ENCODE data around the gene TMC1. TPM values are rescaled to one million over a fixed set of nuclear protein-coding genes. Genes with fewer than 3 reads are reported as not detected.
"Not testable (repeated sequence)": the region's sequence is repeated elsewhere in the genome, so short reads cannot be mapped to it uniquely, and the experiment has no call there.

The TMC1 gene
- total and polyA plus RNA-seq, 11 donors, result 0.07 to 0.75 (median 0.33) TPM; not detected in 5

DNA sequence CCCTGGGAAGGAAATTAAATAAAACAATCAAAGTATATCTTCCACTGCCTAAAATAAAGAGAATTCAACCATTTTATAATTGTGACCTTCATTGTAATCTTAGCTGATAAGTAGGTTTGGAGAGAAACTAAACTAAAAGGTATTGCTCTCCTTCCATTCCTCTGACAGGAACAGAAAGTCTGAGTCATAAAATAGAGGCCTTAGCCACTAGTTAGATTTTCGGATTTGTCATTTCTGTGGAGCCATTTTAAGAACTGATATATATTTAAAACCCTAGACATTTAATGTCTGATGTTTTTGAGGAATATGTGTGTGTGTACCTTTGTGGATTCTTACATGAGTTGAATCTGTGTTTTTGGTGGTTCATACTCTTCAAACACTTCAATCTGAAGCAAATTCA is 11.8 kb upstream of the TMC1 start:
- intact Hi-C loops (cut with DNase I), result loop anchor here in 1 of 10 donors (10.0 kb wide), 1 partner anchor 85 kb away; no protein-coding TSS in a partner anchor
- no peak for ATAC-seq
- H3K4me1 ChIP-seq, result peaks cover 0 to 8% (median 0%) of the 10 kb centered on the region in 12 donors
- no peaks in the 10 kb centered on the region for H3K27me3 ChIP-seq
- no peaks in the 10 kb centered on the region for H3K36me3 ChIP-seq
- whole genome bisulfite sequencing, 4 donors, result 61 to 76% (median 69%) methylated on average over 1 of the region's 1 CpG
- H3K27ac ChIP-seq, result no peak overlapping the region
- H3K9me3 ChIP-seq, result no peaks in the 10 kb centered on the region
- TF ChIP-seq, protein P1, sequence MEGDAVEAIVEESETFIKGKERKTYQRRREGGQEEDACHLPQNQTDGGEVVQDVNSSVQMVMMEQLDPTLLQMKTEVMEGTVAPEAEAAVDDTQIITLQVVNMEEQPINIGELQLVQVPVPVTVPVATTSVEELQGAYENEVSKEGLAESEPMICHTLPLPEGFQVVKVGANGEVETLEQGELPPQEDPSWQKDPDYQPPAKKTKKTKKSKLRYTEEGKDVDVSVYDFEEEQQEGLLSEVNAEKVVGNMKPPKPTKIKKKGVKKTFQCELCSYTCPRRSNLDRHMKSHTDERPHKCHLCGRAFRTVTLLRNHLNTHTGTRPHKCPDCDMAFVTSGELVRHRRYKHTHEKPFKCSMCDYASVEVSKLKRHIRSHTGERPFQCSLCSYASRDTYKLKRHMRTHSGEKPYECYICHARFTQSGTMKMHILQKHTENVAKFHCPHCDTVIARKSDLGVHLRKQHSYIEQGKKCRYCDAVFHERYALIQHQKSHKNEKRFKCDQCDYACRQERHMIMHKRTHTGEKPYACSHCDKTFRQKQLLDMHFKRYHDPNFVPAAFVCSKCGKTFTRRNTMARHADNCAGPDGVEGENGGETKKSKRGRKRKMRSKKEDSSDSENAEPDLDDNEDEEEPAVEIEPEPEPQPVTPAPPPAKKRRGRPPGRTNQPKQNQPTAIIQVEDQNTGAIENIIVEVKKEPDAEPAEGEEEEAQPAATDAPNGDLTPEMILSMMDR (IDR thresholded peaks at IDR 0.05), result no peak
- TF ChIP-seq POLR2A (IDR thresholded peaks at IDR 0.05), result no peak
- no peak for DNase-seq
- no peak overlapping the region for H3K4me3 ChIP-seq

DNA sequence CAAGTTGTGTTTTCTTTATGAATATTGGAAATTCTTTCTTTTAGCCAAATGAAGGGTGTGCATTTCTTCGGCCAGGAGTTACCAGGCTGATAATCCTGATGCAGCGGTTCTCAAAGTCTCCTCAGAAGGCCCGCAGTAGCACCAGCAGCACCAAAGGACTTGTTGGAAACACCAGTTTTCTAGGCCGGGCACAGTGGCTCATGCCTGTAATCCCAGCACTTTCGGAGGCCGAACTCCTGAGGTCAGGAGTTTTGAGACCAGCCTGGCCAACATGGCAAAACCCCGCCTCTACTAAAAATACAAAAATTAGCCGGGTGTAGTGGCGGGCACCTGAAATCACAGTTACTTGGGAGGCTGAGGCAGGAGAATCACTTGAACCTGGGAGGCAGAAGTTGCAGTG is 397 bp upstream of the TMC1 start:
- H3K4me3 ChIP-seq, H3K27ac ChIP-seq, H3K27me3 ChIP-seq, H3K36me3 ChIP-seq, ATAC-seq, H3K9me3 ChIP-seq, H3K4me1 ChIP-seq, DNase-seq: not testable (repeated sequence)
- intact Hi-C loops (cut with DNase I), result loop anchor here in 1 of 10 donors (10.0 kb wide), 1 partner anchor 64 kb away; no protein-coding TSS in a partner anchor
- 96 to 98% (median 97%) methylated on average over 9 of the region's 9 CpGs for WGBS, 4 donors

DNA sequence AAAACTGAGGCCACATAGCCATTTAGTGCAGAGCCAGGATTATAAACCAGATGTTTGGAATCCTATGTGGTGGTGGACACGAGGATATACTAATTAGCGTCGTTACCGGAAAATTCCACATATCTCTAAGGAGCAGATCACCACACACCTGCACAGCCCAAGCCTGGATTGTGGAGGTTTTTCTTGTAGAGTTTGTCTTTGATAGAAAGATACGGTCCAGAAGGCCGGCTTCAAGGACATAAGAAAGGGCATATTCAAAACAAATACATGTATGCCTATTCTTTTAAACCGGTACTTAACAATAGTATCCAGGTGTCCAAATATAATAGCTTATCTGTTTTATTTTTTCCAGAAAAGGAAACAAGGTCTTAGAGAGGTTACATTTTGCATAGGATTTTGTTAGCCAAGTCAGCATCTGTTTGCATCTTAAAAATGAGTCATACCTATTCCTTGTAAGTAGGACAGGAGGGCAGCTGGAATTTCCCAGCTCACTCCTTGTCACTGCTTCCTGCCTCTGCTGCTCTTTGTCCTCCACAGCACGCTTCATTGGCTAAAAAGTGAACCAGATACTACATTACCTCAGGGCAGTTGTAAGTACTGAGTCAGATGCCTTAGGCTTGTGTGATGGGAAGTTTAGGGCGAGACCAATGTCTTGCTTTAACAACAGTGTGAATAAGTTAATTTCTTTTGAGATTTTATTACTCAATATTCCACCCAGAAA is 3.6 kb downstream of the TMC1 start:
- ATAC-seq (peak; percentile 31 to 89 (median 82)), DNase-seq (peak in 3 of 5 donors; percentile 23 to 54 (median 25))
- Histone ChIP-seq H3K9me3 (no peaks in the 10 kb centered on the region), H3K36me3 (no peaks in the 10 kb centered on the region), H3K27me3 (no peaks in the 10 kb centered on the region), H3K27ac (peak overlapping the region in 5 of 12 donors; percentile 24 to 52 (median 51)), H3K4me3 (no peak overlapping the region), H3K4me1 (peaks cover 0 to 27% (median 15%) of the 10 kb centered on the region in 12 donors)
- WGBS, 4 donors, result 63 to 74% (median 65%) methylated on average over 9 of the region's 9 CpGs
- TF ChIP-seq, protein P1 (IDR thresholded peaks at IDR 0.05), result no peak
- TF ChIP-seq POLR2A (IDR thresholded peaks at IDR 0.05), result no peak
- intact Hi-C loops (cut with DNase I), result loop anchor here in 3 of 10 donors (5.0 to 10.0 kb wide), 3 partner anchors 52 to 67 kb away; no protein-coding TSS in a partner anchor

DNA sequence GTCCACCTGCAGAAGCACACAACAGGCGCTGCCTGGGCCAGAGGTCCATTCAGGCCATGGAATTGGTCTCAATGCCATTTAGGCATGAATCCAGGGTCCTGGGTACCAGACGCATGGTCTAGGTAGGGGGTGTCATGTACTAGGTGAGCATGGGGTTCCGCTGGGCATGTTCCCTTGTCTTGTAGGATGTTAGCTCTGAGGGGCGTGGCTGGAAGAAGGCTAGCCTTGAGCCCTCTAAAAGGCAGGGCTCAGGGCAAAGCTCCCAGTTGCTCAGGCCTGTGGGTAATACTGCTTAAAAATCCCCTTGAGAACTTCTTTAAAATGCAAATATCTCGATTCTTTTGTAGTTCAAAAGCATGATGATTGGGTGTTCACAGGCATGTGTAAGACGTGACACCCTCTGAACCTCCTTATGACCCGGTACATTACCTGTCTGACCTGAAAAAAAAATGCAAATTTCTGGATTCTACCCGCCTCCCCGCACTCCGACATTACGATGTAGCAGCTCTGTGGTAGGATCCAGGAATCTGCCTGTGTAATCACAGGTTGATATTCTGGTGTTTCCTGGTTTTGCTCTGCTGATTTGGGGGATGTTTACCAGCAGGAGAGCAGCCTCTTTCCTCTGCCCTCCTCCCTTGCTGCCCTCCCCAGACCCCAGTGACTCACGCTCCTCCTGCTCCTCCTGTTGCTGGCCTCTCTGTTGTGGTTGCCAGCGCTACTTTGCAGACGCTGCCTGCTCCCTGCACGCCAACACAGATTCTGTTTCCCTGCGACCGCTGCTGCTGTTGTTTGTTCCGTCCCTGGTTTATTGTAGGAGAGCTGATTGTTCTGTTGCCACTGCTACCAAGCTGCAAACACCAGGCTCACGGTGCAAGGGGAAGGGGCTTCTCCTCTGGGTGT is 5.7 kb downstream of the TMC1 start:
- DNase-seq (peak; percentile 44 to 77 (median 69)), ATAC-seq (peak; percentile 90 to 95 (median 92))
- Histone ChIP-seq H3K9me3 (peaks cover 0 to 12% (median 0%) of the 10 kb centered on the region in 12 donors), H3K27me3 (no peaks in the 10 kb centered on the region), H3K27ac (peak overlapping the region in 7 of 12 donors; percentile 1 to 66 (median 49)), H3K36me3 (no peaks in the 10 kb centered on the region), H3K4me3 (peak overlapping the region in 10 of 12 donors; percentile 4 to 44 (median 32)), H3K4me1 (peaks cover 0 to 27% (median 15%) of the 10 kb centered on the region in 12 donors)
- TF ChIP-seq, protein P1 (IDR thresholded peaks at IDR 0.05), result no peak
- TF ChIP-seq POLR2A (IDR thresholded peaks at IDR 0.05), result no peak
- intact Hi-C loops (cut with DNase I), result loop anchor here in 4 of 10 donors (1.0 to 10.0 kb wide), 4 partner anchors 50 to 162 kb away; partner anchors contain the start of gene ZFAND5 (in 1 of the 4)
- WGBS, 4 donors, result 26 to 35% (median 31%) methylated on average over 18 to 19 of the region's 19 CpGs
